Stimulated activated CD8-positive, alpha-beta memory T cell treated with anti-CD3 and anti-CD28 coated beads, Interleukin-4, amount 100 ng/mL, for 24 hours (primary cell): ENCODE results near the gene TMEM134.
"Not testable (repeated sequence)": the region's sequence is repeated elsewhere in the genome, so short reads cannot be mapped to it uniquely, and the experiment has no call there.

Experiments
- DNase-seq: peaks from one replicate; pipeline ENCODE4 v3.0.0-alpha.2; 2020; ENCODE audit warnings: low read depth

Gene TMEM134

GRCh38 chr11:67485873-67486361, 16.9 kb upstream of the TMEM134 start:
- peak; percentile 21 for DNase-seq

DNA sequence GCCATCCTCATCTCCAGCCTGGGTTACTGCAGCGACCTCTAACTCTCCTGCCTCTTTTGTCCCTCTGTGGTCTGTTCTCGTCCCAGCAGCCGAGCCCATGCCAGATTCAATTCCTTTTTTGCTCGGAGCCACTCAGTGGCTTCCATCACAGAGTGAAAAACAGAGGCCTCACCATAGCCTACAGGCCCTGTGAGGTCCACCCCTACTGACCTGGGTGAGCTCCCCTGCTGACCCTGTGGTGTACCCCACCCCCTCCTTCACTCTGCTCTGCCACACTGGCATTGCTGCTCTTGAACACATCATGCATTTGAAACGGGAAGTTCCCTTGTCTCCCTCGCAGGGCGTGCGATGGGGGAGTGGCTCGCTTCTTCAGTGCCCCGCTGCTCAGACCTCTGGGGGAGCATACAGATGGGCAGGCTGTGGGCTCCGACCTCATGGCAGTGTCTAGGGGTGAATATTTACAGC, 15.8 kb upstream of the TMEM134 start:
- peak; percentile 59 for DNase-seq

- DNase-seq: peak; percentile 25
These were observed 15.0 kb upstream of the TMEM134 start for GRCh38 chr11:67483831-67484665.

GRCh38 chr11:67482827-67483798, 14.1 kb upstream of the TMEM134 start, which contains the start of gene AIP:
TSS of gene AIP (plus strand) at chr11:67483026. CDS start at chr11:67483159, 133 bp downstream.
- DNase-seq: peak; percentile 93

DNA sequence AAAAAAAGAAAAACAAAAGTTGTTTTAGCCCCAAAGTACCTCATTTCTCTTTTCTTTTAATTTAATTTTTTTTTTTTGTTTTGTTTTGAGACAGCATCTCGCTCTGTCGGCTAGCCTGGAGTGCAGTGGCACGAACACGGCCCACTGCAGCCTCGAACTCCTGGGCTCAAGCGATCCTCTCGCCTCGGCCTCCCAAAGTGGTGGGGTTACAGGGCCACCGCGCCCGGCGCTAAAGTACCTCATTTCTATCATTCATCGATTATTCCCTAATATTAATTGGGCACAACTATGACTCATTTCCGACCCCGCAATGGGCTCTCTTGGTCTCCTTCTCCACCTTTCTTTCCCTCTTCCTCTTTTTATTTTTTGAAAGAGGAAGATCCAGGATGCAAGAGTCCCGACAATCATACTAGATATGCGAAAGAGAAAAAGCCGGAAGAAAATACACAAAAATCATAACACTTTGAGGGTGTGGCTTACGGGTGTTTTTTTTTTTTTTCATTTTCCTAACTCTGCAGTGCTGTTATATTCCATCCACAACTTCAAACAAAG, 13.3 kb upstream of the TMEM134 start:
- no peak for DNase-seq

- not testable (repeated sequence) for DNase-seq
These were observed 8.4 kb upstream of the TMEM134 start for GRCh38 chr11:67477344-67478050.

- not testable (repeated sequence) for DNase-seq
These were observed 7.6 kb upstream of the TMEM134 start for GRCh38 chr11:67476692-67477091.

GRCh38 chr11:67472882-67473281, 3.8 kb upstream of the TMEM134 start:
- no peak for DNase-seq

DNA sequence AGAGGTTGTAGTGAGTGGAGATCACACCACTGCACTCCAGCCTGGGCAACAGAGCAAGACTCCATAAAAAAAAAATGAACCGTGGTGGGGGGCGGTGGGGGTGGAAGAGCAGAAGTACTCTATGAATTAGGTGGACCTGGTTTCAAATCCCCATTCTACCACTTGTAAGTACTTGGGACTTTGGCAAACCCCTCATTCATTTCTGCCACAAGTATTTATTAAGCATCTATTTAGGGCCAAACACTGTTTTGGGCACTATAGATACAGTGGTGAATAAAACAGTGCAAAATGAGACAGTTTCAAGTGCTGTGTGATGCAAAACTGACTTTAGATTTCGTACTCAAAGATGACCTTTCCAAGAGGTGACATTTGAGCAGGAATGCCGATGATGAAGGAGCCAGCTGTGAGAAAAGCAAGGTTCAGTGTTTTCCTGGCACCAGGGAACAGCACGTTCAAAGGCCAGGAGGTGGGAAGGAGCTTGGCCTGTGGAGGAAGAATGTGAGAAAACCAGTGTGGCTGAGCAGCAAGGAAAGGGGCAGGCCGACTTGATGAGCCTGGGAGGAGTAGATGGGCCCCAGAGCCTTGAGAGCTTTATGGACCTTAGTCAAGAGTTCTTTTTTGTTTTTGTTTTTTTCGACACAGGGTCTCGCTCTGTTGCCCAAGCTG, 1.4 kb upstream of the TMEM134 start:
- no peak for DNase-seq

DNA sequence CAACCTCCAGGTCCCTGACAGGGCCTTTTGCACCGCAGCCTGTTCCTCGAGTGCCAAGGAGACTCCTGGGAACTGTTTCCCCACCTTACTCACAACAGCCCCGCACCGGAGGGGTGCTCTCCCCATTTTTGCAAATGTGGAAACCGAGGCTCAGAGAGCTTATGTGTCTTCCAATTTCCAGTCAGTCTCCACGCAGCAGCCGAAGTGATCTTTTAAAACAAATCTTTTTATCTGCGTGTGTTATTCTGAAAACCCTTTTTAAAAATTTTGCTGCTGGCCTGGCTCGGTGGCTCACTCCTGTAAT, 409 bp upstream of the TMEM134 start:
- no peak for DNase-seq

DNA sequence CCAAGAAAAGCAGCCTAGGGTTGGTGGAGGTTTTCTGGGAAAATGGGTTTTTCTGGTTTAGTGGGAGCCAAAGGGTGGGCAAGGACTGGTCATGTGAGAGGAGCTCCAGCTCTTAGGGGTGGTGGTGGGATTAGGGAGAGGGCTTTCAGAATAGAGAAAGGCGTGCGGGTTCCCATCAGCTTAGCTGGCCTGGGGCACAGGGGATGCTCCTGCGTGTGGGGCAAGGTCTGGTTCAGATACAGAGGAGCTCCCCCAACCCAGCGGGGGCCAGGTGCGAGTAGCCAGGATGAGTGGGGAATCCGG, 644 bp downstream of the TMEM134 start:
- DNase-seq: no peak

GRCh38 chr11:67468056-67468455, 995 bp downstream of the TMEM134 start:
- no peak for DNase-seq

- DNase-seq: no peak
These were observed 1.9 kb downstream of the TMEM134 start for GRCh38 chr11:67466962-67467771.

GRCh38 chr11:67466367-67466766, 2.7 kb downstream of the TMEM134 start:
- no peak for DNase-seq

GRCh38 chr11:67465530-67465929, 3.5 kb downstream of the TMEM134 start:
- DNase-seq: not testable (repeated sequence)

- DNase-seq: no peak
These were observed 3.9 kb downstream of the TMEM134 start for GRCh38 chr11:67465189-67465510.

GRCh38 chr11:67464411-67465188, 4.5 kb downstream of the TMEM134 start:
- peak; percentile 85 for DNase-seq

GRCh38 chr11:67463680-67464410, 5.2 kb downstream of the TMEM134 start:
- no peak for DNase-seq

- DNase-seq: no peak
These were observed 5.9 kb downstream of the TMEM134 start for GRCh38 chr11:67463186-67463585.
